ENCODE measurements around the gene RELL1. TPM values are rescaled to one million over a fixed set of nuclear protein-coding genes. Genes with fewer than 3 reads are reported as not detected.

RELL1 gene
- total and polyA plus RNA-seq, 2 donors, result 1.6 to 17.2 TPM

DNA sequence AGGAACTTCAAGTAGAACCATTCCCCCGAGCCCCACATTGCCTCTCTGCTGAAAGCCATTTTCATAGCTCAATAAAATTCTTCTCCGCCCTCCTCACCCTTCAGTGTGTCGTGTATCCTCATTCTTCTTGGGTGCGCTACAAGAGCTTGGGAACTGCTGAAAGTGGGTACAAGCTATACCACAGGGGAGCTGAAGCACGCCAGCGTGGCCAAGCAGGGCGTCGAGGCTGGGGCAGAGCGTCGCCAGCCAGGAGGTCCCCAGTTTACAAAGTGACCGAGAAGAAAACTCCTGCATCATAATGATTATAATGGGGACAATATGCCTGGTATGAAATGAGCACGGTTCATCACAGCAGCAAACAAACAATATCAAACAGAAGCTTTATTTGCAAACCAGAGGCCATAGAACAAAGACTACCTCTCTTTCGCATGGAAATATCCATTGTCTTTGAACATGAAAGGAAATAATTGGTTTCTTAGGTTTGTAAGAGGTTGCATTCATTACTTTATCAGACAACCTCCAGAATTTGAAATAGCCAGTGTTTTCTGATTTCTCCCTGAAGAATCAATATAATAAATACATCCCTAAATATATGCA, 34.3 kb downstream of the RELL1 start:
- Histone ChIP-seq H3K4me1 (ENCODE audit: control insufficient read depth in 2 of 2, insufficient read depth in 2 of 2, low read length in 2 of 2) (no peaks in the 10 kb centered on the region), H3K27ac (ENCODE audit: low read depth in 1 of 2, low read length in 1 of 2) (no peak overlapping the region), H3K4me3 (ENCODE audit: low read length in 2 of 2) (no peak overlapping the region), H3K27me3 (ENCODE audit: control insufficient read depth in 2 of 2, insufficient read depth in 1 of 2, low read length in 1 of 2) (no peaks in the 10 kb centered on the region), H3K36me3 (ENCODE audit: control insufficient read depth in 2 of 2, insufficient read depth in 2 of 2, low read length in 1 of 2) (peaks cover 16% of the 10 kb centered on the region in 2 donors), H3K9me3 (ENCODE audit: control insufficient read depth in 2 of 2, insufficient read depth in 1 of 2, low read length in 1 of 2) (peaks cover 0 to 3% of the 10 kb centered on the region in 2 donors)
- 99% methylated on average over 13 of the region's 13 CpGs for WGBS
- DNase-seq (ENCODE audit: low read depth in 6 of 9, low spot score in 9 of 9), result no peak

DNA sequence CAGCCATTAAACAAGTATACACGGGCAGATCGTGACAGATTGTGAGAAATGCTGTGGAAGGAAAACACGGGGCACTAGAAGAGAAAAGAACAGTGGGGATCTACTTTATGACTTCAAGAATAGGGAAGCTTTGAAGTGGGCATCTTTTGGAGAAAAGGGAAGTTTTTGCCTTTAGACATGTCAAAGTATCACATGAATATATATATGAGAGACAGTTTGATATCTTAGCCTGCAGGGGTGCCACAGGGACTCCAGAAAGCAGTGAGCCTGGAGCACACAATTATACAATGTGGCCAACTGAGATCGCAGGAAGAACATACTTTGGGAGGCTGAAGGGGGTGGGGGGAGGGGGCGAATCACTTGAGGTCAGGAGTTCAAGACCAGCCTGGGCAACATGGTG, 35.7 kb downstream of the RELL1 start:
- Histone ChIP-seq H3K9me3 (ENCODE audit: control insufficient read depth in 2 of 2, insufficient read depth in 1 of 2, low read length in 1 of 2) (no peaks in the 10 kb centered on the region), H3K27ac (ENCODE audit: low read depth in 1 of 2, low read length in 1 of 2) (no peak overlapping the region), H3K36me3 (ENCODE audit: control insufficient read depth in 2 of 2, insufficient read depth in 2 of 2, low read length in 1 of 2) (peaks cover 23 to 24% of the 10 kb centered on the region in 2 donors), H3K4me3 (ENCODE audit: low read length in 2 of 2) (no peak overlapping the region), H3K27me3 (ENCODE audit: control insufficient read depth in 2 of 2, insufficient read depth in 1 of 2, low read length in 1 of 2) (no peaks in the 10 kb centered on the region), H3K4me1 (ENCODE audit: control insufficient read depth in 2 of 2, insufficient read depth in 2 of 2, low read length in 2 of 2) (no peaks in the 10 kb centered on the region)
- DNase-seq (ENCODE audit: low read depth in 6 of 9, low spot score in 9 of 9), result no peak
- 93% methylated on average over 5 of the region's 5 CpGs for WGBS

DNA sequence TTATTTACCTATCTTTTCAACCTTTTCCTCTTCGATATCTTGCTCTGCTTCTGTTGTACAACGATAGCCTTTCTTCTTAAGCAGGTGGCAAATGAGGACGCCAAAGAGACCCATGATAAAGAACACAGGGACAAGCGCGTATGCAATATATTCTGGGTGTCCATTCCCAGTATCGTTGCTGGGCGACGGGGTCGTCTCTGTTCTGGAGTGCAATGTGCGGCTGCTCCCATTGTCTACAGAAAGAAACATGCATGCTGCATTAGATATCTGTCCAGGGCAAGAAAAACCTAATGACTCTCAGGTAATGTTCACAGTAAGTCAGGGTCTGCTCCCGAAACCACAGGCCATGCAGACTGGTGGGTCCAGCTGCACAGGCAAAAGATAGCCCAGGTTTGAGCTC, 36.9 kb downstream of the RELL1 start:
- Histone ChIP-seq H3K27me3 (ENCODE audit: control insufficient read depth in 2 of 2, insufficient read depth in 1 of 2, low read length in 1 of 2) (no peaks in the 10 kb centered on the region), H3K27ac (ENCODE audit: low read depth in 1 of 2, low read length in 1 of 2) (no peak overlapping the region), H3K4me3 (ENCODE audit: low read length in 2 of 2) (no peak overlapping the region), H3K9me3 (ENCODE audit: control insufficient read depth in 2 of 2, insufficient read depth in 1 of 2, low read length in 1 of 2) (no peaks in the 10 kb centered on the region), H3K36me3 (ENCODE audit: control insufficient read depth in 2 of 2, insufficient read depth in 2 of 2, low read length in 1 of 2) (peaks cover 25 to 29% of the 10 kb centered on the region in 2 donors), H3K4me1 (ENCODE audit: control insufficient read depth in 2 of 2, insufficient read depth in 2 of 2, low read length in 2 of 2) (no peaks in the 10 kb centered on the region)
- DNase-seq (ENCODE audit: low read depth in 6 of 9, low spot score in 9 of 9), result no peak
- WGBS, result 98% methylated on average over 11 of the region's 11 CpGs

DNA sequence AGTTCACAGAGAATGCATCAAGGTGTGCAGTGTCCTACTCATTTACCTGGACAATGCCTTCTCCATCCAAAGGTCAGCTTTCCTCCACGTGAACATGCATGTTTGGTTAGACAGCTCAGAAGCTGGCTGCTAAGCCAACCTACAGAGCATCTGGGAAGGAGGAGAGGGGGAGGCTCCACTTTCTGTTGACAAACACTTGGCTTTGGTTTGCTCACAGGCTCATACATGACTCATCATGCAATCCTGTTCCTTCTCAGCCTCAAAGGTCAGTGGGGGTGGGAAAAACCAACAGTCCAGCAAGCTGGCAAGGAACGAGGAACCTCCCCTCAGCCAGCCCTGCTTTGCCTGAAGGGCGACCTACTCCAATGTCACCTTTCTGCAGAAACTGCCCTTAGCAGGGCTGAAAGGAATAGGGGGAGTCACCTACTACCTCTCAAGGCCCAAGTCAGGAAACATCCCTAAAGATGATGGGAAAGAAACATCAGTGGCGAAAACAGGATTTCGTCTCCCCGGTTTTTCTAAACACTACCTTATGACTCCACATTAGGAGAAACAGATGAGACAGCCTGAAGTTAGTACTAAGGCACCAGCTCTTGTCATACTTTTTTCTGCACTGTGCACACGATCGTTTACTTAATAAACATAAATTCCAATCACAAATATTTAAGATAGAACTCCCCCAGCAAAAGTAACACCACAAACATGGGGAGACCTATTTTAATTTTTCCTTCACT, 37.9 kb downstream of the RELL1 start:
- no peak for DNase-seq (ENCODE audit: low read depth in 6 of 9, low spot score in 9 of 9)
- Histone ChIP-seq H3K27me3 (ENCODE audit: control insufficient read depth in 2 of 2, insufficient read depth in 1 of 2, low read length in 1 of 2) (no peaks in the 10 kb centered on the region), H3K9me3 (ENCODE audit: control insufficient read depth in 2 of 2, insufficient read depth in 1 of 2, low read length in 1 of 2) (no peaks in the 10 kb centered on the region), H3K36me3 (ENCODE audit: control insufficient read depth in 2 of 2, insufficient read depth in 2 of 2, low read length in 1 of 2) (peaks cover 25 to 29% of the 10 kb centered on the region in 2 donors), H3K4me3 (ENCODE audit: low read length in 2 of 2) (no peak overlapping the region), H3K4me1 (ENCODE audit: control insufficient read depth in 2 of 2, insufficient read depth in 2 of 2, low read length in 2 of 2) (peaks cover 2 to 6% of the 10 kb centered on the region in 2 donors), H3K27ac (ENCODE audit: low read depth in 1 of 2, low read length in 1 of 2) (peak overlapping the region in 1 of 2 donors; percentile 2)
- 95% methylated on average over 8 of the region's 8 CpGs for WGBS

DNA sequence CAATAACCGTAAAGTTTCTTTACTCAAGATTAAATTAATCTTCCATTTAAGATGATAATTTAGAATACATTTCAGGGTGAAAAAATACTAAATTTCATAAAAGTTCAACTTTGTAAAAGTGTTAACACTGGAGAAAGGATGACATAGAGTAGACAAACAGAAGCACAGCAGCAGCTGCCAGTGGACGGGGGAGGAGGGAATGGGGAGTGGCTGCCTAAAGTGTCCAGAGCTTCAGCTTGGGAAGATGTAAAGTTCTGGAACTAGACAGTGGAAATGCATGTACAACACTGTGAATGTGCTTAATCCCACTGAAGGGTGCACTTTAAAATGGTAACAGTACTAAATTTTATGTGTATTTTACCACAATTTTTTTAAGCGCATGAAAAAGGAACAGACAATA, 39.9 kb downstream of the RELL1 start:
- DNase-seq (ENCODE audit: low read depth in 6 of 9, low spot score in 9 of 9), result no peak

DNA sequence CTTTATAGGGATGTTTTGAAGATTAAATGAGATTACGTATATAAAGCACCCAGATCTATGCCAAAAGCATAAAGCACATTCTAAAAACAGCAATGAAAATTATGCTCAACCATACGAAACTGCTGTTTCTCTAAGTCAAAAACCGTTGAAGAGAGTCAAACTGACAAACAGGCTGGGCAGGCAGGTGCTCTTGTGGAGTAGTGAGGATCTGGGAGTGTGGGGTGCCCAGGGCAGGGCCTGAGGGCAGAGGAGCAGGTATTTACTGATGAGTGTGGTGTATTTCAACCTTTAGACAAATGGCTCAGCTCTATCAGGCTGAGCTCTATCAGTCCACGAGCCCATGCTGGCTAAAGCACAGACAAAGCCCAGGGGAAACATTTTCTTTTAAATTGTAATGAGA, 40.4 kb downstream of the RELL1 start:
- WGBS, result 97% methylated on average over 4 of the region's 4 CpGs
- DNase-seq (ENCODE audit: low read depth in 6 of 9, low spot score in 9 of 9), result no peak
- no peak overlapping the region for H3K27ac ChIP-seq (ENCODE audit: low read depth in 1 of 2, low read length in 1 of 2)
- no peaks in the 10 kb centered on the region for H3K27me3 ChIP-seq (ENCODE audit: control insufficient read depth in 2 of 2, insufficient read depth in 1 of 2, low read length in 1 of 2)
- H3K4me3 ChIP-seq (ENCODE audit: low read length in 2 of 2), result no peak overlapping the region
- peaks cover 25 to 29% of the 10 kb centered on the region in 2 donors for H3K36me3 ChIP-seq (ENCODE audit: control insufficient read depth in 2 of 2, insufficient read depth in 2 of 2, low read length in 1 of 2)
- H3K9me3 ChIP-seq (ENCODE audit: control insufficient read depth in 2 of 2, insufficient read depth in 1 of 2, low read length in 1 of 2), result no peaks in the 10 kb centered on the region
- H3K4me1 ChIP-seq (ENCODE audit: control insufficient read depth in 2 of 2, insufficient read depth in 2 of 2, low read length in 2 of 2), result peaks cover 2 to 6% of the 10 kb centered on the region in 2 donors

More for the DNA sequence above, 39.9 kb downstream of the RELL1 start:
- Histone ChIP-seq H3K4me3 (ENCODE audit: low read length in 2 of 2) (no peak overlapping the region), H3K9me3 (ENCODE audit: control insufficient read depth in 2 of 2, insufficient read depth in 1 of 2, low read length in 1 of 2) (no peaks in the 10 kb centered on the region), H3K36me3 (ENCODE audit: control insufficient read depth in 2 of 2, insufficient read depth in 2 of 2, low read length in 1 of 2) (peaks cover 25 to 29% of the 10 kb centered on the region in 2 donors), H3K4me1 (ENCODE audit: control insufficient read depth in 2 of 2, insufficient read depth in 2 of 2, low read length in 2 of 2) (peaks cover 2 to 6% of the 10 kb centered on the region in 2 donors), H3K27ac (ENCODE audit: low read depth in 1 of 2, low read length in 1 of 2) (no peak overlapping the region), H3K27me3 (ENCODE audit: control insufficient read depth in 2 of 2, insufficient read depth in 1 of 2, low read length in 1 of 2) (no peaks in the 10 kb centered on the region)
- WGBS, result 84% methylated on average over 3 of the region's 3 CpGs

DNA sequence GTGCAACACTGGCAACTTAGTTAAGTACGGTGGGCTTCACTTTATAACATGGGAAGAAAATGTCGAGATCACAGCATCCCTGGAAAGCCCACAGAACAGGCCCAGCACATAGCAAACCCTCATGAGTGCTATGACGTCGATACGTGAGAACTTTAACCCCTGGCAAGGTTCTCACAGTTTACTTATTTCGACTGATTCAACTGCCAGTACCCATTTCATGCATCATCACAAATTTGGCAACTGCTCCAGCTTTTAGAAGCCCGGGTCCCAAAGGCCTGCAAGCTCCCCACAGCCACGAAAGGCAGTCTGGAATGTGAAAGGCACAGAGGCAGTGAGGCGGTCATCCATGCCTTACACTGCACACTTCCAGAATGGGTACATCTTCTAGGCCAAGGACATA, 41.2 kb downstream of the RELL1 start:
- 86% methylated on average over 9 of the region's 9 CpGs for WGBS
- no peak overlapping the region for H3K27ac ChIP-seq (ENCODE audit: low read depth in 1 of 2, low read length in 1 of 2)
- no peak for DNase-seq (ENCODE audit: low read depth in 6 of 9, low spot score in 9 of 9)
- H3K27me3 ChIP-seq (ENCODE audit: control insufficient read depth in 2 of 2, insufficient read depth in 1 of 2, low read length in 1 of 2), result no peaks in the 10 kb centered on the region
- H3K4me1 ChIP-seq (ENCODE audit: control insufficient read depth in 2 of 2, insufficient read depth in 2 of 2, low read length in 2 of 2), result peaks cover 2 to 6% of the 10 kb centered on the region in 2 donors
- H3K36me3 ChIP-seq (ENCODE audit: control insufficient read depth in 2 of 2, insufficient read depth in 2 of 2, low read length in 1 of 2), result peaks cover 25 to 29% of the 10 kb centered on the region in 2 donors
- no peak overlapping the region for H3K4me3 ChIP-seq (ENCODE audit: low read length in 2 of 2)
- H3K9me3 ChIP-seq (ENCODE audit: control insufficient read depth in 2 of 2, insufficient read depth in 1 of 2, low read length in 1 of 2), result no peaks in the 10 kb centered on the region

DNA sequence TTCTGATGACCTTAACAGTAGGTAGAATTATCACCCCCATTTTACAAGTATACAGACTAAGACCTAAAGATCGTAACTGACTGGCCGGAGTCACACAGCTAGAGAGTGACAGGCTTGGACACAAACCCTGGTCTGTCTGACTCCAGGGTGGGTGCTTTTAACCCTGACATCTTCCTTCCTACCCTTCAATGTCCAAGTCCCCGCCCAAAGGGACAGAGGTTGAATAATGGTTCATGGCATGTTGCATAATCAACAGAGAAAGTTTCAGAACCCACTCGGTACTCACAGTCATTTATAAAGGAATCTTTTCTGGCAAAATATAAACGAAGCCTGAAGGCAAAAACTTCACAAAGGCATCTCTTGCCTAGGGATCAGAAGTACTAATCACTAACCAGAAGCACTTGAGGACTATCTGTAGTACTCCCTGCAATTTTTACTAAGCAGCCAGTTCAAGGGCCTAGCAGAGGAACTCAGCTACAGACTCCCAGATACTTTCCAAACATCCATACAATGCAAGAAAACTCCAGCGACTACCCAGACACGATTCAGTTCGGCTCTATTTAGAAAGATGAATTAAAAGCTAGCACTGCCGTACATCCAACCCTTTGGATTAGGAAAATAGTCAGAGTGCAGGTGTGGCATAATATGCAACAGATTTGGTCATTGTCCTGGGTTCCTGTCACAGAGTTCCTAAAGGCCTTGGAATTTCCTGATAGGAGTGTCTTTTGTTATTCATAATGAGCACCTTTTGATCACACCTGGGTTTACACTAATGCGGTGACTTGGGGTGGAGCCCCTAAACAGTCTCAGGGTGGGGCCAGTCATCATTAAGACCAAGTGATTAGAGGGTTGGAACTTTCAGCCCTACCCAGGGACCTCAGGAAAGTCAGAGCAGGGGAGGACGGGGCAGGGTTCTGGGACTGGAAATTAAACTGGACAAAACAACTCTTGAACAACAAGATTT, 44.0 kb downstream of the RELL1 start:
- DNase-seq (ENCODE audit: low read depth in 6 of 9, low spot score in 9 of 9), result no peak
- H3K9me3 ChIP-seq (ENCODE audit: control insufficient read depth in 2 of 2, insufficient read depth in 1 of 2, low read length in 1 of 2), result no peaks in the 10 kb centered on the region
- H3K4me3 ChIP-seq (ENCODE audit: low read length in 2 of 2), result no peak overlapping the region
- no peak overlapping the region for H3K27ac ChIP-seq (ENCODE audit: low read depth in 1 of 2, low read length in 1 of 2)
- H3K27me3 ChIP-seq (ENCODE audit: control insufficient read depth in 2 of 2, insufficient read depth in 1 of 2, low read length in 1 of 2), result no peaks in the 10 kb centered on the region
- peaks cover 20 to 30% of the 10 kb centered on the region in 2 donors for H3K36me3 ChIP-seq (ENCODE audit: control insufficient read depth in 2 of 2, insufficient read depth in 2 of 2, low read length in 1 of 2)
- WGBS, result 96% methylated on average over 11 of the region's 11 CpGs
- H3K4me1 ChIP-seq (ENCODE audit: control insufficient read depth in 2 of 2, insufficient read depth in 2 of 2, low read length in 2 of 2), result peaks cover 2 to 6% of the 10 kb centered on the region in 2 donors
